ENCODE data around the gene FSIP2.

Gene FSIP2

GRCh38 chr2:185785156-185785555 lies 46.6 kb downstream of the FSIP2 start:
- no peak overlapping the region for H3K4me3 ChIP-seq (ENCODE audit: control insufficient read depth, low read depth, low read length)
- TF ChIP-seq, protein P1, sequence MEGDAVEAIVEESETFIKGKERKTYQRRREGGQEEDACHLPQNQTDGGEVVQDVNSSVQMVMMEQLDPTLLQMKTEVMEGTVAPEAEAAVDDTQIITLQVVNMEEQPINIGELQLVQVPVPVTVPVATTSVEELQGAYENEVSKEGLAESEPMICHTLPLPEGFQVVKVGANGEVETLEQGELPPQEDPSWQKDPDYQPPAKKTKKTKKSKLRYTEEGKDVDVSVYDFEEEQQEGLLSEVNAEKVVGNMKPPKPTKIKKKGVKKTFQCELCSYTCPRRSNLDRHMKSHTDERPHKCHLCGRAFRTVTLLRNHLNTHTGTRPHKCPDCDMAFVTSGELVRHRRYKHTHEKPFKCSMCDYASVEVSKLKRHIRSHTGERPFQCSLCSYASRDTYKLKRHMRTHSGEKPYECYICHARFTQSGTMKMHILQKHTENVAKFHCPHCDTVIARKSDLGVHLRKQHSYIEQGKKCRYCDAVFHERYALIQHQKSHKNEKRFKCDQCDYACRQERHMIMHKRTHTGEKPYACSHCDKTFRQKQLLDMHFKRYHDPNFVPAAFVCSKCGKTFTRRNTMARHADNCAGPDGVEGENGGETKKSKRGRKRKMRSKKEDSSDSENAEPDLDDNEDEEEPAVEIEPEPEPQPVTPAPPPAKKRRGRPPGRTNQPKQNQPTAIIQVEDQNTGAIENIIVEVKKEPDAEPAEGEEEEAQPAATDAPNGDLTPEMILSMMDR (conservative IDR thresholded peaks at IDR 0.05; ENCODE audit: control insufficient read depth, insufficient read depth, low read depth, low read length), result no peak
- no peak for DNase-seq (ENCODE audit: low read depth)

DNA sequence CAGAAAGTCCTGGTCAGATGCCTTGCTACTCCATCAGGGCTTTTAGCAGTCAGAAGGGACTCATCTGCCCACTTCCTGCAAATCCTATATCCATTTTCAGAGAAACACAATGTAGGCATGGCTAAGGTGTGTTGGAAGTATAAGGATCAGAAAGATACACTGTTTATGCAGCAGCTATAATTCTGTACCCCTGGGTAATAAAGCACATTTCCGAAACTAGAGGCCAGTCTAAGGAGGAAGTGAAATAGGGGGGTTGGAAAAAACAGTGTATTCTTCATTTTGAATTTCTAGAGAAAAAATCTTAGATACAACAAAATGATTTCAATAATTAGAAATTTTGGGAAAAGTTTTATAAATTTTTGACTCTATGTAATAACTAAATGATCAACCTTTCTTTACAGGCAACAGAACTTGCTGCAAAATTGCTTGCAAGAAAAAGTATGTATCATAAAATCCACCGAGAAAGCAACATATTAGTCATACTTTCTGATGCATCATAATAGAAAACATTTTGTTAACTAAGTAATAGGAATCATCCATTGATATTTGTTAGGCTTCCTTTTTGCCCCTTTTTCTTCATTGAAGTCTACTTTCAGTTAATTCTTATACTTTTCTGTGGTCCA lies 47.4 kb downstream of the FSIP2 start:
- H3K4me3 ChIP-seq (ENCODE audit: control insufficient read depth, low read depth, low read length), result no peak overlapping the region
- peak; percentile 28 for DNase-seq (ENCODE audit: low read depth)
- TF ChIP-seq, protein P1 (conservative IDR thresholded peaks at IDR 0.05; ENCODE audit: control insufficient read depth, insufficient read depth, low read depth, low read length), result no peak

DNA sequence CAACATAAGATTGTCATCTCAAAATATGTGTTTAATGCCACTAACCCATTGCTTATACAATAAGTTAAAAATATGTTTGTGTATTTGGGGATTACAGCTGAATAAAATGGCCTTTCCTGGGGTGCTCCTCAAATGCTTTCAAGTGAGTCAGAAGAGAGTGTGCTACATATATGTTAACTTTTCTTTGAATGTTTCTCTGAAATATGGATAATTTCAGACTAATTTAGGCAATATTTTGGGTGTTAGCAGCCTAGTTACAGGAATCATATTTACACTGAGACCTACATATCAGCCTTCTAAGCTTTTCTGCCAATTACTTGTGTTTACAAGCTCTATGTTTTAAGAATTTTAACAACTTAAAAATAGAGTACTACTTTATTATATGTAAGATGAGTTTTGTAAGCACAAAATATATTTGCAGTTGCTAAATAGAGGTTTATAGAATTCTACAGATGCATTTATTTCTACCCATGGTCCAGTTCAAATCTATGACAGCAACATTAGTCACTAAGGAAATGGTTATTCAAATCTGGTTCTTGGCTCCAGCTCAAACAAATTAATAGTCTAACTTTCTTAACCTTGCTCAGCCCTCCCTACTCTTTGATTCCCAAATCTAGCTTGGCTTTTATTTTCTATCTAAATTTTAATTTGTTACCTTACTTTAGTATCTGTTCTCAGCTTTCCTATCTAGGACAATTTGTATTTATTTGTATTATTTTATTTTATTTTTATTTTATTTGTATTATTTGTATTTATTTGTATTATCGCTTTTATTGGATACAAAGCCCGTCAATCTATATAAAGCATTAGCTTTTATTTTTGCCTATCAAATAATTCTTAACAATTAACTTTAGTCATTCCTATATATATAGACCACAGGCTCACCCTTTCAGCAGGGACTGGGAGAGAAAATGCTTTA lies 48.9 kb downstream of the FSIP2 start:
- DNase-seq (ENCODE audit: low read depth), result peak; percentile 77
- H3K4me3 ChIP-seq (ENCODE audit: control insufficient read depth, low read depth, low read length), result no peak overlapping the region
- TF ChIP-seq, protein P1 (conservative IDR thresholded peaks at IDR 0.05; ENCODE audit: control insufficient read depth, insufficient read depth, low read depth, low read length), result no peak

DNA sequence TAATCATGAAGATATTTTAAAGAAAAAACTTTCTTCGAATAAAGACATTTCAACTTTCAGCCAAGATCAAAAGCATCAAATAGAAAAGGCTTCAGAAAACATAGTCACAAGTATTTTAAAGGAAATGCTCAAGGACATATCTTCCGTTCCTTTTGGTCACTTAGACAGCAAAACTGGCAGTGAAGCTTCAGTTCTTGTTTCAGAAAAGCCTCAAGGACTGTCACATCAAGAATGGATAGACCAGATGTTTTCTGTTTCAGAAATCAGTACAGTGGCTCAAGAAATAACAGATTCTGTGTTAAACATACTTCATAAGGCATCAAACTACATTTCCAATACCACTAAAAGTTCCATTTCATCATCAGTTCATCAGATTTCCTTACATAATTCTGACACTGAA lies 51.8 kb downstream of the FSIP2 start:
- no peak for DNase-seq (ENCODE audit: low read depth)
- H3K4me3 ChIP-seq (ENCODE audit: control insufficient read depth, low read depth, low read length), result no peak overlapping the region
- TF ChIP-seq, protein P1 (conservative IDR thresholded peaks at IDR 0.05; ENCODE audit: control insufficient read depth, insufficient read depth, low read depth, low read length), result no peak

- peak; percentile 16 for DNase-seq (ENCODE audit: low read depth)
- TF ChIP-seq, protein P1 (conservative IDR thresholded peaks at IDR 0.05; ENCODE audit: control insufficient read depth, insufficient read depth, low read depth, low read length), result no peak
- no peak overlapping the region for H3K4me3 ChIP-seq (ENCODE audit: control insufficient read depth, low read depth, low read length)
These were observed 55.1 kb downstream of the FSIP2 start for GRCh38 chr2:185793532-185794345.

- TF ChIP-seq, protein P1 (conservative IDR thresholded peaks at IDR 0.05; ENCODE audit: control insufficient read depth, insufficient read depth, low read depth, low read length), result no peak
- no peak for DNase-seq (ENCODE audit: low read depth)
- no peak overlapping the region for H3K4me3 ChIP-seq (ENCODE audit: control insufficient read depth, low read depth, low read length)
These were observed 58.2 kb downstream of the FSIP2 start for GRCh38 chr2:185796758-185797157.

All from fibroblast of mammary gland (primary cell).